ENCODE results near the gene SMPDL3A.

SMPDL3A gene

GRCh38 chr6:122838060-122838780, 49.2 kb downstream of the SMPDL3A start:
- TF ChIP-seq, protein P1, sequence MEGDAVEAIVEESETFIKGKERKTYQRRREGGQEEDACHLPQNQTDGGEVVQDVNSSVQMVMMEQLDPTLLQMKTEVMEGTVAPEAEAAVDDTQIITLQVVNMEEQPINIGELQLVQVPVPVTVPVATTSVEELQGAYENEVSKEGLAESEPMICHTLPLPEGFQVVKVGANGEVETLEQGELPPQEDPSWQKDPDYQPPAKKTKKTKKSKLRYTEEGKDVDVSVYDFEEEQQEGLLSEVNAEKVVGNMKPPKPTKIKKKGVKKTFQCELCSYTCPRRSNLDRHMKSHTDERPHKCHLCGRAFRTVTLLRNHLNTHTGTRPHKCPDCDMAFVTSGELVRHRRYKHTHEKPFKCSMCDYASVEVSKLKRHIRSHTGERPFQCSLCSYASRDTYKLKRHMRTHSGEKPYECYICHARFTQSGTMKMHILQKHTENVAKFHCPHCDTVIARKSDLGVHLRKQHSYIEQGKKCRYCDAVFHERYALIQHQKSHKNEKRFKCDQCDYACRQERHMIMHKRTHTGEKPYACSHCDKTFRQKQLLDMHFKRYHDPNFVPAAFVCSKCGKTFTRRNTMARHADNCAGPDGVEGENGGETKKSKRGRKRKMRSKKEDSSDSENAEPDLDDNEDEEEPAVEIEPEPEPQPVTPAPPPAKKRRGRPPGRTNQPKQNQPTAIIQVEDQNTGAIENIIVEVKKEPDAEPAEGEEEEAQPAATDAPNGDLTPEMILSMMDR (IDR thresholded peaks at IDR 0.05; ENCODE audit: low read depth, low read length) = peak; percentile 62
- H3K4me3 ChIP-seq (ENCODE audit: low read depth, low read length) = no peak overlapping the region
- DNase-seq (ENCODE audit: low read depth, low spot score) = peak; percentile 25
- in situ Hi-C loops (cut with HindIII; ENCODE audit: low sequenced_read_pairs) = no loop called here

DNA sequence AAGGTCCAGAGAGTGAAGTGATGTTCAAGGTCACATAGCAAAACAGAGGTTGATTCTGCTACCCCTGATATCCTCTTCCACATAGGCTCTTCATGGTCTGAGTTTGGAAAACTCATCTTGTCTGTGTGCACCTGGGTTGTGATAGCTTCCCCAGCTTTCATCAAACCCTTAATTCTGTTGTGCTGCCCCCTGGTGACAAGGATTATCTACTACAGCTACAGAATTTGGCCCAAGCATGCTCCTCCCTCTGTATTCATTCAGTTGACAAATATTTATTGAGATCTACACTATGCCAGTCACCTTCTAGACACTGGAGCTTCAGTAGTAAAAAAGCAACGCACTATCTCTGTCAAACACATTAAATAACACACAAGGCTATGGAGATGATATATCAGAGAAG, 50.4 kb downstream of the SMPDL3A start:
- no peak overlapping the region for H3K4me3 ChIP-seq (ENCODE audit: low read depth, low read length)
- TF ChIP-seq, protein P1 (IDR thresholded peaks at IDR 0.05; ENCODE audit: low read depth, low read length) = peak; percentile 65
- in situ Hi-C loops (cut with HindIII; ENCODE audit: low sequenced_read_pairs) = no loop called here
- peak; percentile 66 for DNase-seq (ENCODE audit: low read depth, low spot score)

- H3K4me3 ChIP-seq (ENCODE audit: low read depth, low read length) = no peak overlapping the region
These were observed 50.8 kb downstream of the SMPDL3A start for GRCh38 chr6:122839906-122840305.

DNA sequence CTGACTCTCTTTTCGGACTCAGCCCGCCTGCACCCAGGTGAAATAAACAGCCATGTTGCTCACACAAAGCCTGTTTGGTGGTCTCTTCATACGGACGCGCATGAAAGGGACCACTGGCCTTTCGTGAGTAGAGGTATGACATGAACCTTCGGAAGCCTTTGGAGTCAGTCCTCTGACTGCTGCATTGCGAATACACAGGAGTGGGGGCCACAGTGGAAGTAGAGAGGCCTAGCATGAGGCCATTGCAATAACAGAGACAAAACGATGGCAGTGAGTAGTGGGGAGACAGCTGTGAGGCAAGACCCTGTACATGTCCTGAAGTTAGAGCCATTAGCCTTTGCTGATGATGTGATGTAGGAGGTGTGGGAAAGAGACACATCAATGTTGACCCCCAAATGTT, 56.4 kb downstream of the SMPDL3A start:
- in situ Hi-C loops (cut with HindIII; ENCODE audit: low sequenced_read_pairs) = no loop called here
- TF ChIP-seq, protein P1 (IDR thresholded peaks at IDR 0.05; ENCODE audit: low read depth, low read length) = no peak
- no peak overlapping the region for H3K4me3 ChIP-seq (ENCODE audit: low read depth, low read length)
- no peak for DNase-seq (ENCODE audit: low read depth, low spot score)

More at GRCh38 chr6:122839906-122840305, 50.8 kb downstream of the SMPDL3A start:
- DNase-seq (ENCODE audit: low read depth, low spot score) = no peak
- in situ Hi-C loops (cut with HindIII; ENCODE audit: low sequenced_read_pairs) = no loop called here
- TF ChIP-seq, protein P1 (IDR thresholded peaks at IDR 0.05; ENCODE audit: low read depth, low read length) = no peak

GRCh38 chr6:122845916-122846612, 57.0 kb downstream of the SMPDL3A start:
- H3K4me3 ChIP-seq (ENCODE audit: low read depth, low read length) = no peak overlapping the region
- DNase-seq (ENCODE audit: low read depth, low spot score) = peak; percentile 22
- TF ChIP-seq, protein P1 (IDR thresholded peaks at IDR 0.05; ENCODE audit: low read depth, low read length) = no peak
- in situ Hi-C loops (cut with HindIII; ENCODE audit: low sequenced_read_pairs) = no loop called here

DNA sequence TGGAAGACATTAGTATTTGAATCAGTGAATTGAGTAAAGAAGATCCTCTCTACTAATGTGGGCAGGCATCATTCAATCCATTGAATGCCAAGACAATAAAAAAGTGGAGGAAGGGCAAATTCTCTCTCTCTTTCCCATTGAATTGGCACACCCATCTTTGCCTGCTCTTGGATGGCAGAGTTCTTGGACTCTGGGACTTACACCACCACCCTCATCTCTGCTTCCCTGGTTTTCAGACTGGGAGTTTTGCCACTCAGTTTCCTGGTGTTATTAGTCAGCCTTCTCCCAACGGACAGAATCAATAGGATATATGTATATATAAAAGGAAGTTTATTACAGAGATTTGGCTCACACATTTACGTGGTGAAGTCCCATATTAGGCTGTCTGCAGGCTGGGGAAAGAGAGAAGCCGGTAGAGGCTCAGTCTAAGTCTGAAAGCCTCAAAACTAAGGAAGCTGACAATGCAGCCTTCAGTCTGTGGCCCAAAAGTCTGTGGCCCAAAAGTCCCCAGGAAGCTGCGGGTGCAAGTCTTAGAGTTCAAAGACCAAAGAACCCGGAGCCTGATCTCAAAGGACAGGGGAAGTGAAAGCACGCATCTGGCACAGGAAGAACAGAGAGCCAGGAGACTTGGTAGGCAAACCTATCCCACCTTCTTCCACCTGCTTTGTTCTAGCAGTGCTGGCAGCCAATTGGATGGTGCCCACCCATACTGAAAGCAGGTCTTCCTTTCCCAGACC, 64.4 kb downstream of the SMPDL3A start:
- H3K4me3 ChIP-seq (ENCODE audit: low read depth, low read length) = no peak overlapping the region
- TF ChIP-seq, protein P1 (IDR thresholded peaks at IDR 0.05; ENCODE audit: low read depth, low read length) = no peak
- in situ Hi-C loops (cut with HindIII; ENCODE audit: low sequenced_read_pairs) = no loop called here
- DNase-seq (ENCODE audit: low read depth, low spot score) = no peak

Data from astrocyte of the spinal cord (primary cell).